GM23338 (cell line): ENCODE results near the gene STIM2. TPM values are rescaled to one million over a fixed set of nuclear protein-coding genes. Genes with fewer than 3 reads are reported as not detected.

Experiments used
- ATAC-seq: fragments of 200-7000 bp; cut with Tn5 transposase; 3 replicates; pipeline ENCODE4 v1.9.1; 2020
- DNase-seq: peaks from one replicate; pipeline ENCODE4 v3.0.0-alpha.2; 2015; ENCODE audit warnings: low spot score
- H2AFZ ChIP-seq: fragments of 200-600 bp; sonication (generic); 2 replicates; pipeline ENCODE4 v1.8.0; 2016; ENCODE audit warnings: antibody characterized with exemption, mild to moderate bottlenecking, moderate library complexity
- H3F3A ChIP-seq: fragments of 200-600 bp; sonication (generic); replicated peaks from 2 replicates; pipeline ENCODE4 v1.8.0; 2017; ENCODE audit warnings: antibody characterized with exemption, mixed run types, low read depth
- H3K27ac ChIP-seq: fragments of 200-600 bp; sonication (generic); 2 replicates; pipeline ENCODE4 v1.6.1; 2016; ENCODE audit warnings: low read depth
- H3K27me3 ChIP-seq: fragments of 200-600 bp; sonication (generic); 2 replicates; pipeline ENCODE4 v1.8.0; 2016; ENCODE audit warnings: mild to moderate bottlenecking, mixed run types, moderate library complexity; ENCODE audit not compliant: insufficient read depth
- H3K36me3 ChIP-seq: fragments of 200-600 bp; sonication (generic); 2 replicates; pipeline ENCODE4 v1.8.0; 2016; ENCODE audit warnings: mild to moderate bottlenecking; ENCODE audit not compliant: insufficient read depth
- H3K4me1 ChIP-seq: fragments of 200-600 bp; sonication (generic); 2 replicates; pipeline ENCODE4 v1.8.0; 2016; ENCODE audit warnings: mild to moderate bottlenecking, moderate library complexity; ENCODE audit not compliant: insufficient read depth
- H3K4me2 ChIP-seq: fragments of 200-600 bp; sonication (generic); 2 replicates; pipeline ENCODE4 v1.7.1; 2017; ENCODE audit warnings: mixed run types
- H3K4me3 ChIP-seq: fragments of 200-600 bp; sonication (generic); 2 replicates; pipeline ENCODE4 v1.6.1; 2016; ENCODE audit warnings: mixed run types
- H3K79me2 ChIP-seq: fragments of 200-600 bp; sonication (generic); replicated peaks from 2 replicates; pipeline ENCODE4 v1.8.0; 2017; ENCODE audit warnings: mild to moderate bottlenecking; ENCODE audit not compliant: insufficient read depth
- H3K9me2 ChIP-seq: fragments of 200-600 bp; sonication (generic); 2 replicates; pipeline ENCODE4 v1.8.0; 2017; ENCODE audit not compliant: insufficient read depth
- H4K20me1 ChIP-seq: fragments of 200-600 bp; sonication (generic); replicated peaks from 2 replicates; pipeline ENCODE4 v1.8.0; 2017; ENCODE audit warnings: mild to moderate bottlenecking; ENCODE audit not compliant: insufficient read depth
- H3K27ac Mint-ChIP-seq: 2 replicates; pipeline ENCODE4 v1.8.0; 2020; ENCODE audit warnings: inconsistent platforms, mild to moderate bottlenecking, moderate library complexity, mixed read lengths
- H3K27me3 Mint-ChIP-seq: 3 replicates; pipeline ENCODE4 v1.8.0; 2022; ENCODE audit warnings: low read depth, mild to moderate bottlenecking, moderate library complexity, mixed read lengths, inconsistent platforms; ENCODE audit not compliant: insufficient read depth, poor library complexity
- H3K36me3 Mint-ChIP-seq: 3 replicates; pipeline ENCODE4 v1.8.0; 2021; ENCODE audit warnings: low read depth, mild to moderate bottlenecking, inconsistent platforms, moderate library complexity, mixed read lengths
- H3K4me1 Mint-ChIP-seq: 3 replicates; pipeline ENCODE4 v1.8.0; 2020; ENCODE audit warnings: mild to moderate bottlenecking, inconsistent platforms, mixed read lengths
- H3K4me3 Mint-ChIP-seq: 3 replicates; pipeline ENCODE4 v1.8.0; 2021; ENCODE audit warnings: moderate library complexity, mild to moderate bottlenecking, inconsistent platforms, mixed read lengths
- H3K9me3 Mint-ChIP-seq: 3 replicates; pipeline ENCODE4 v1.8.0; 2020; ENCODE audit warnings: moderate library complexity, mild to moderate bottlenecking, inconsistent platforms, mixed read lengths
- CREB1 ChIP-seq: fragments of 250-450 bp; sonication (Bioruptor Pico); IDR thresholded peaks from 2 replicates; pipeline ENCODE4 v1.5.0; 2020; ENCODE audit warnings: low read depth, mild to moderate bottlenecking, moderate library complexity
- EZH2 ChIP-seq: fragments of 200-600 bp; sonication (generic); IDR thresholded peaks from one replicate; pipeline ENCODE4 v1.8.0; 2017; ENCODE audit warnings: antibody characterized with exemption, mild to moderate bottlenecking, low read depth; ENCODE audit not compliant: unreplicated experiment
- EZH2phosphoT487 ChIP-seq: fragments of 200-600 bp; sonication (generic); IDR thresholded peaks from one replicate; pipeline ENCODE4 v1.8.1; 2018; ENCODE audit warnings: antibody characterized with exemption; ENCODE audit not compliant: unreplicated experiment
- JUNB ChIP-seq: IDR thresholded peaks from one replicate; pipeline ENCODE4 v1.6.1; 2016; ENCODE audit warnings: antibody characterized with exemption; ENCODE audit not compliant: unreplicated experiment
- NANOG ChIP-seq: IDR thresholded peaks from 2 replicates; pipeline ENCODE4 v1.6.1; 2016; ENCODE audit warnings: antibody characterized with exemption, borderline replicate concordance
- POLR2AphosphoS5 ChIP-seq: IDR thresholded peaks from 2 replicates; pipeline ENCODE4 v1.6.1; 2016; ENCODE audit warnings: antibody characterized with exemption, low read depth
- STAT1 ChIP-seq: IDR thresholded peaks from one replicate; pipeline ENCODE4 v1.6.1; 2016; ENCODE audit warnings: antibody characterized with exemption; ENCODE audit not compliant: unreplicated experiment
- ZNF114 ChIP-seq: fragments of 250-450 bp; sonication (Bioruptor Pico); IDR thresholded peaks from 2 replicates; pipeline ENCODE4 v1.5.0; 2020; ENCODE audit warnings: mild to moderate bottlenecking, moderate library complexity
- ZNF331 ChIP-seq: fragments of 250-450 bp; sonication (Bioruptor Pico); IDR thresholded peaks from 2 replicates; pipeline ENCODE4 v1.5.0; 2020; ENCODE audit warnings: low read depth, mild to moderate bottlenecking, moderate library complexity
- polyA plus RNA-seq: library from polyadenylated mRNA; unstranded; fragments of >200 nt; fragmentation: Nextera tagmentation; extraction: Ambion mirVana; gene quantifications from 2 replicates; pipeline ENCODE4 v1.2.1, GENCODE V29; 2016
- total RNA-seq: library from RNA; depleted of rRNA; stranded (reverse); fragments of >200 nt; shearing (Covaris generic); gene quantifications from 2 replicates; pipeline ENCODE4 v1.2.3, GENCODE V29; 2014
- TF ChIP-seq, protein P1 (sequence below): IDR thresholded peaks from 2 replicates; pipeline ENCODE4 v1.6.1; 2016; ENCODE audit warnings: antibody characterized with exemption
- TF ChIP-seq, protein P2 (sequence below): fragments of 250-450 bp; sonication (Bioruptor Pico); IDR thresholded peaks from 2 replicates; pipeline ENCODE4 v1.5.0; 2020; ENCODE audit warnings: mild to moderate bottlenecking, moderate library complexity
- TF ChIP-seq, protein P3 (sequence below): IDR thresholded peaks from one replicate; pipeline ENCODE4 v1.6.1; 2018; ENCODE audit warnings: antibody characterized with exemption; ENCODE audit not compliant: unreplicated experiment
- TF ChIP-seq, protein P4 (sequence below), 2 experiments: fragments of 200-600 bp in 1 of 2; sonication (generic) in 1 of 2; conservative IDR thresholded peaks; 2 replicates each; pipeline versions ENCODE4 v1.5.1 to v1.6.1; 2016 to 2017; ENCODE audit warnings: antibody characterized with exemption in 2 of 2, low read depth in 2 of 2, mild to moderate bottlenecking in 2 of 2, moderate library complexity in 1 of 2

The STIM2 gene
- total and polyA plus RNA-seq, 2 experiments from 2014 or later = 13.1 to 17.8 TPM

DNA sequence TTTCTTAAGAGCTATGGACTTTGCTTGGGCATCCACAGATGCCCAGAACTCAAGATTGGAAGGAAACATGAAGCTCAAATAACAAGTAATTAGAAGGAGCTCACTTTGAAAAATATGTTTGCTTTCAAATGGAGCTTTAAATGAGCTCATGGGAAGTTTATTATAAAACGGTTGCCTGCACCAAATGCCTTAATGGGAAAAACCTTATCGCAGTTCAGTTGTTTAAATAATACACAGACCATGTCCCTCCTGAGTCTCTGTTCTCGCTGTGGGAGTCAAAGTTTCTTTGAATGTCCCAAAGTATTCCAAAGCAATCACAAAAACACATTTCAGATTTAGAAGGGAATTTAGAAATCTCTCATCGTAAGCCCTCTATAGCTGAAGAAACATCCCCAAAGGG is 31.6 kb upstream of the STIM2 start:
- H3F3A ChIP-seq = no peaks in the 10 kb centered on the region
- no peak overlapping the region for H3K4me3 ChIP-seq

More for the DNA sequence above, 31.6 kb upstream of the STIM2 start:
- Histone ChIP-seq H3K27ac (no peak overlapping the region), H4K20me1 (no peaks in the 10 kb centered on the region), H3K4me2 (no peak overlapping the region), H3K27me3 (no peaks in the 10 kb centered on the region), H3K4me1 (peaks cover 21% of the 10 kb centered on the region; the same call in 1 of the 2 replicates), H2AFZ (no peak overlapping the region; the same call in 1 of the 2 replicates), H3K9me2 (peaks cover 4% of the 10 kb centered on the region; the same call in 1 of the 2 replicates), H3K36me3 (no peaks in the 10 kb centered on the region), H3K79me2 (no peaks in the 10 kb centered on the region)
- Mint-ChIP-seq H3K4me3 (no peak overlapping the region), H3K27ac (no peak overlapping the region), H3K9me3 (no peaks in the 10 kb centered on the region), H3K4me1 (peaks cover 17% of the 10 kb centered on the region), H3K36me3 (no peaks in the 10 kb centered on the region), H3K27me3 (no peaks in the 10 kb centered on the region)
- ATAC-seq (no peak), DNase-seq (no peak)
- TF ChIP-seq ZNF331 (CRISPR knock-in tag) (no peak), STAT1 (no peak), ZNF114 (CRISPR knock-in tag) (no peak), EZH2 (no peak), POLR2AphosphoS5 (no peak), NANOG (no peak), CREB1 (CRISPR knock-in tag) (no peak), JUNB (no peak), EZH2phosphoT487 (no peak)
- TF ChIP-seq, protein P1, sequence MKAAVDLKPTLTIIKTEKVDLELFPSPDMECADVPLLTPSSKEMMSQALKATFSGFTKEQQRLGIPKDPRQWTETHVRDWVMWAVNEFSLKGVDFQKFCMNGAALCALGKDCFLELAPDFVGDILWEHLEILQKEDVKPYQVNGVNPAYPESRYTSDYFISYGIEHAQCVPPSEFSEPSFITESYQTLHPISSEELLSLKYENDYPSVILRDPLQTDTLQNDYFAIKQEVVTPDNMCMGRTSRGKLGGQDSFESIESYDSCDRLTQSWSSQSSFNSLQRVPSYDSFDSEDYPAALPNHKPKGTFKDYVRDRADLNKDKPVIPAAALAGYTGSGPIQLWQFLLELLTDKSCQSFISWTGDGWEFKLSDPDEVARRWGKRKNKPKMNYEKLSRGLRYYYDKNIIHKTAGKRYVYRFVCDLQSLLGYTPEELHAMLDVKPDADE = no peak
- TF ChIP-seq, protein P2, sequence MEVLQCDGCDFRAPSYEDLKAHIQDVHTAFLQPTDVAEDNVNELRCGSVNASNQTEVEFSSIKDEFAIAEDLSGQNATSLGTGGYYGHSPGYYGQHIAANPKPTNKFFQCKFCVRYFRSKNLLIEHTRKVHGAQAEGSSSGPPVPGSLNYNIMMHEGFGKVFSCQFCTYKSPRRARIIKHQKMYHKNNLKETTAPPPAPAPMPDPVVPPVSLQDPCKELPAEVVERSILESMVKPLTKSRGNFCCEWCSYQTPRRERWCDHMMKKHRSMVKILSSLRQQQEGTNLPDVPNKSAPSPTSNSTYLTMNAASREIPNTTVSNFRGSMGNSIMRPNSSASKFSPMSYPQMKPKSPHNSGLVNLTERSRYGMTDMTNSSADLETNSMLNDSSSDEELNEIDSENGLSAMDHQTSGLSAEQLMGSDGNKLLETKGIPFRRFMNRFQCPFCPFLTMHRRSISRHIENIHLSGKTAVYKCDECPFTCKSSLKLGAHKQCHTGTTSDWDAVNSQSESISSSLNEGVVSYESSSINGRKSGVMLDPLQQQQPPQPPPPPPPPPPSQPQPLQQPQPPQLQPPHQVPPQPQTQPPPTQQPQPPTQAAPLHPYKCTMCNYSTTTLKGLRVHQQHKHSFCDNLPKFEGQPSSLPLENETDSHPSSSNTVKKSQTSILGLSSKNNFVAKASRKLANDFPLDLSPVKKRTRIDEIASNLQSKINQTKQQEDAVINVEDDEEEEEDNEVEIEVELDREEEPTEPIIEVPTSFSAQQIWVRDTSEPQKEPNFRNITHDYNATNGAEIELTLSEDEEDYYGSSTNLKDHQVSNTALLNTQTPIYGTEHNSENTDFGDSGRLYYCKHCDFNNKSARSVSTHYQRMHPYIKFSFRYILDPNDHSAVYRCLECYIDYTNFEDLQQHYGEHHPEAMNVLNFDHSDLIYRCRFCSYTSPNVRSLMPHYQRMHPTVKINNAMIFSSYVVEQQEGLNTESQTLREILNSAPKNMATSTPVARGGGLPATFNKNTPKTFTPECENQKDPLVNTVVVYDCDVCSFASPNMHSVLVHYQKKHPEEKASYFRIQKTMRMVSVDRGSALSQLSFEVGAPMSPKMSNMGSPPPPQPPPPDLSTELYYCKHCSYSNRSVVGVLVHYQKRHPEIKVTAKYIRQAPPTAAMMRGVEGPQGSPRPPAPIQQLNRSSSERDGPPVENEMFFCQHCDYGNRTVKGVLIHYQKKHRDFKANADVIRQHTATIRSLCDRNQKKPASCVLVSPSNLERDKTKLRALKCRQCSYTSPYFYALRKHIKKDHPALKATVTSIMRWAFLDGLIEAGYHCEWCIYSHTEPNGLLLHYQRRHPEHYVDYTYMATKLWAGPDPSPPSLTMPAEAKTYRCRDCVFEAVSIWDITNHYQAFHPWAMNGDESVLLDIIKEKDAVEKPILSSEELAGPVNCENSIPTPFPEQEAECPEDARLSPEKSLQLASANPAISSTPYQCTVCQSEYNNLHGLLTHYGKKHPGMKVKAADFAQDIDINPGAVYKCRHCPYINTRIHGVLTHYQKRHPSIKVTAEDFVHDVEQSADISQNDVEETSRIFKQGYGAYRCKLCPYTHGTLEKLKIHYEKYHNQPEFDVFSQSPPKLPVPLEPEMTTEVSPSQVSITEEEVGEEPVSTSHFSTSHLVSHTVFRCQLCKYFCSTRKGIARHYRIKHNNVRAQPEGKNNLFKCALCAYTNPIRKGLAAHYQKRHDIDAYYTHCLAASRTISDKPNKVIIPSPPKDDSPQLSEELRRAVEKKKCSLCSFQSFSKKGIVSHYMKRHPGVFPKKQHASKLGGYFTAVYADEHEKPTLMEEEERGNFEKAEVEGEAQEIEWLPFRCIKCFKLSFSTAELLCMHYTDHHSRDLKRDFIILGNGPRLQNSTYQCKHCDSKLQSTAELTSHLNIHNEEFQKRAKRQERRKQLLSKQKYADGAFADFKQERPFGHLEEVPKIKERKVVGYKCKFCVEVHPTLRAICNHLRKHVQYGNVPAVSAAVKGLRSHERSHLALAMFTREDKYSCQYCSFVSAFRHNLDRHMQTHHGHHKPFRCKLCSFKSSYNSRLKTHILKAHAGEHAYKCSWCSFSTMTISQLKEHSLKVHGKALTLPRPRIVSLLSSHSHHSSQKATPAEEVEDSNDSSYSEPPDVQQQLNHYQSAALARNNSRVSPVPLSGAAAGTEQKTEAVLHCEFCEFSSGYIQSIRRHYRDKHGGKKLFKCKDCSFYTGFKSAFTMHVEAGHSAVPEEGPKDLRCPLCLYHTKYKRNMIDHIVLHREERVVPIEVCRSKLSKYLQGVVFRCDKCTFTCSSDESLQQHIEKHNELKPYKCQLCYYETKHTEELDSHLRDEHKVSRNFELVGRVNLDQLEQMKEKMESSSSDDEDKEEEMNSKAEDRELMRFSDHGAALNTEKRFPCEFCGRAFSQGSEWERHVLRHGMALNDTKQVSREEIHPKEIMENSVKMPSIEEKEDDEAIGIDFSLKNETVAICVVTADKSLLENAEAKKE (CRISPR knock-in tag) = no peak
- TF ChIP-seq, protein P3, sequence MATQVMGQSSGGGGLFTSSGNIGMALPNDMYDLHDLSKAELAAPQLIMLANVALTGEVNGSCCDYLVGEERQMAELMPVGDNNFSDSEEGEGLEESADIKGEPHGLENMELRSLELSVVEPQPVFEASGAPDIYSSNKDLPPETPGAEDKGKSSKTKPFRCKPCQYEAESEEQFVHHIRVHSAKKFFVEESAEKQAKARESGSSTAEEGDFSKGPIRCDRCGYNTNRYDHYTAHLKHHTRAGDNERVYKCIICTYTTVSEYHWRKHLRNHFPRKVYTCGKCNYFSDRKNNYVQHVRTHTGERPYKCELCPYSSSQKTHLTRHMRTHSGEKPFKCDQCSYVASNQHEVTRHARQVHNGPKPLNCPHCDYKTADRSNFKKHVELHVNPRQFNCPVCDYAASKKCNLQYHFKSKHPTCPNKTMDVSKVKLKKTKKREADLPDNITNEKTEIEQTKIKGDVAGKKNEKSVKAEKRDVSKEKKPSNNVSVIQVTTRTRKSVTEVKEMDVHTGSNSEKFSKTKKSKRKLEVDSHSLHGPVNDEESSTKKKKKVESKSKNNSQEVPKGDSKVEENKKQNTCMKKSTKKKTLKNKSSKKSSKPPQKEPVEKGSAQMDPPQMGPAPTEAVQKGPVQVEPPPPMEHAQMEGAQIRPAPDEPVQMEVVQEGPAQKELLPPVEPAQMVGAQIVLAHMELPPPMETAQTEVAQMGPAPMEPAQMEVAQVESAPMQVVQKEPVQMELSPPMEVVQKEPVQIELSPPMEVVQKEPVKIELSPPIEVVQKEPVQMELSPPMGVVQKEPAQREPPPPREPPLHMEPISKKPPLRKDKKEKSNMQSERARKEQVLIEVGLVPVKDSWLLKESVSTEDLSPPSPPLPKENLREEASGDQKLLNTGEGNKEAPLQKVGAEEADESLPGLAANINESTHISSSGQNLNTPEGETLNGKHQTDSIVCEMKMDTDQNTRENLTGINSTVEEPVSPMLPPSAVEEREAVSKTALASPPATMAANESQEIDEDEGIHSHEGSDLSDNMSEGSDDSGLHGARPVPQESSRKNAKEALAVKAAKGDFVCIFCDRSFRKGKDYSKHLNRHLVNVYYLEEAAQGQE = no peak
- TF ChIP-seq, protein P4, sequence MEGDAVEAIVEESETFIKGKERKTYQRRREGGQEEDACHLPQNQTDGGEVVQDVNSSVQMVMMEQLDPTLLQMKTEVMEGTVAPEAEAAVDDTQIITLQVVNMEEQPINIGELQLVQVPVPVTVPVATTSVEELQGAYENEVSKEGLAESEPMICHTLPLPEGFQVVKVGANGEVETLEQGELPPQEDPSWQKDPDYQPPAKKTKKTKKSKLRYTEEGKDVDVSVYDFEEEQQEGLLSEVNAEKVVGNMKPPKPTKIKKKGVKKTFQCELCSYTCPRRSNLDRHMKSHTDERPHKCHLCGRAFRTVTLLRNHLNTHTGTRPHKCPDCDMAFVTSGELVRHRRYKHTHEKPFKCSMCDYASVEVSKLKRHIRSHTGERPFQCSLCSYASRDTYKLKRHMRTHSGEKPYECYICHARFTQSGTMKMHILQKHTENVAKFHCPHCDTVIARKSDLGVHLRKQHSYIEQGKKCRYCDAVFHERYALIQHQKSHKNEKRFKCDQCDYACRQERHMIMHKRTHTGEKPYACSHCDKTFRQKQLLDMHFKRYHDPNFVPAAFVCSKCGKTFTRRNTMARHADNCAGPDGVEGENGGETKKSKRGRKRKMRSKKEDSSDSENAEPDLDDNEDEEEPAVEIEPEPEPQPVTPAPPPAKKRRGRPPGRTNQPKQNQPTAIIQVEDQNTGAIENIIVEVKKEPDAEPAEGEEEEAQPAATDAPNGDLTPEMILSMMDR (conservative IDR thresholded peaks at IDR 0.05; ENCODE audit: low read depth in 2 of 2) = no peak
